Hepatocyte (in vitro differentiated cells): ENCODE measurements around the gene JAKMIP3. TPM values are rescaled to one million over a fixed set of nuclear protein-coding genes. Genes with fewer than 3 reads are reported as not detected.

Source experiments
- DNase-seq: peaks from one replicate; pipeline ENCODE4 v3.0.0-alpha.2; 2016; ENCODE audit warnings: low spot score
- H2AFZ ChIP-seq: fragments of 200-600 bp; sonication (generic); 2 replicates; pipeline ENCODE4 v1.6.0; 2016; ENCODE audit warnings: antibody characterized with exemption, mild to moderate bottlenecking
- H3K27ac ChIP-seq: fragments of 200-600 bp; sonication (generic); 2 replicates; pipeline ENCODE4 v1.5.1; 2016; ENCODE audit warnings: mild to moderate bottlenecking
- H3K27me3 ChIP-seq: fragments of 200-600 bp; sonication (generic); 2 replicates; pipeline ENCODE4 v1.6.1; 2016
- H3K36me3 ChIP-seq: fragments of 200-600 bp; sonication (generic); replicated peaks from 2 replicates; pipeline ENCODE4 v1.5.1; 2016; ENCODE audit warnings: low read depth; ENCODE audit not compliant: insufficient read depth
- H3K4me1 ChIP-seq: fragments of 200-600 bp; sonication (generic); 2 replicates; pipeline ENCODE4 v1.5.1; 2016; ENCODE audit warnings: mild to moderate bottlenecking, moderate library complexity; ENCODE audit not compliant: insufficient read depth
- H3K4me2 ChIP-seq: fragments of 200-600 bp; sonication (generic); 2 replicates; pipeline ENCODE4 v1.6.0; 2016
- H3K4me3 ChIP-seq: fragments of 200-600 bp; sonication (generic); 2 replicates; pipeline ENCODE4 v1.5.1; 2016; ENCODE audit warnings: mild to moderate bottlenecking
- H3K79me2 ChIP-seq: fragments of 200-600 bp; sonication (generic); 2 replicates; pipeline ENCODE4 v1.6.0; 2017; ENCODE audit warnings: mild to moderate bottlenecking
- H3K9me2 ChIP-seq: fragments of 200-600 bp; sonication (generic); replicated peaks from 2 replicates; pipeline ENCODE4 v1.6.0; 2017; ENCODE audit warnings: mild to moderate bottlenecking; ENCODE audit not compliant: insufficient read depth
- H3K9me3 ChIP-seq: fragments of 200-600 bp; sonication (generic); 2 replicates; pipeline ENCODE4 v1.5.1; 2016; ENCODE audit warnings: low read depth, mild to moderate bottlenecking
- H4K20me1 ChIP-seq: fragments of 200-600 bp; sonication (generic); 2 replicates; pipeline ENCODE4 v1.6.0; 2016; ENCODE audit warnings: mild to moderate bottlenecking; ENCODE audit not compliant: insufficient read depth, poor library complexity, severe bottlenecking
- EZH2 ChIP-seq: fragments of 200-600 bp; sonication (generic); IDR thresholded peaks from 2 replicates; pipeline ENCODE4 v1.6.1; 2016; ENCODE audit warnings: antibody characterized with exemption, mild to moderate bottlenecking, borderline replicate concordance
- EZH2phosphoT487 ChIP-seq: fragments of 200-600 bp; sonication (generic); IDR thresholded peaks from one replicate; pipeline ENCODE4 v1.6.1; 2018; ENCODE audit warnings: antibody characterized with exemption, mild to moderate bottlenecking, low read depth, moderate library complexity; ENCODE audit not compliant: unreplicated experiment, severe bottlenecking
- WGBS: methylation state at CpG from one replicate; pipeline ENCODE4 v1.1.6; 2016; ENCODE audit warnings: low lambda C conversion rate; ENCODE audit errors: missing lambda C conversion rate; 5-methylcytosine and 5-hydroxymethylcytosine counted together
- polyA plus RNA-seq: library from polyadenylated mRNA; unstranded; fragments of >200 nt; fragmentation: Nextera tagmentation; extraction: Ambion mirVana; gene quantifications from 2 replicates; pipeline ENCODE4 v1.2.1, GENCODE V29; 2016
- total RNA-seq: library from RNA; depleted of rRNA; stranded (reverse); fragments of >200 nt; gene quantifications from 2 replicates; pipeline ENCODE4 v1.2.3, GENCODE V29; 2014
- TF ChIP-seq, protein P1 (sequence below): fragments of 200-600 bp; sonication (generic); IDR thresholded peaks from 2 replicates; pipeline ENCODE4 v1.5.1; 2016; ENCODE audit warnings: antibody characterized with exemption, mild to moderate bottlenecking; ENCODE audit not compliant: poor library complexity

Gene JAKMIP3
- total and polyA plus RNA-seq, 2 experiments from 2014 or later: 0.02 to 0.10 TPM

GRCh38 chr10:132041340-132041739, 24.4 kb upstream of the JAKMIP3 start:
- 92% methylated on average over 13 of the region's 15 CpGs for WGBS
- Histone ChIP-seq H3K4me3 (no peak overlapping the region), H3K9me3 (no peaks in the 10 kb centered on the region), H3K36me3 (no peaks in the 10 kb centered on the region), H3K4me2 (no peak overlapping the region), H2AFZ (no peak overlapping the region), H3K27ac (no peak overlapping the region), H3K4me1 (peaks cover 2% of the 10 kb centered on the region), H3K9me2 (no peaks in the 10 kb centered on the region), H3K27me3 (peaks cover 56% of the 10 kb centered on the region), H4K20me1 (no peaks in the 10 kb centered on the region), H3K79me2 (no peaks in the 10 kb centered on the region)
- TF ChIP-seq, protein P1, sequence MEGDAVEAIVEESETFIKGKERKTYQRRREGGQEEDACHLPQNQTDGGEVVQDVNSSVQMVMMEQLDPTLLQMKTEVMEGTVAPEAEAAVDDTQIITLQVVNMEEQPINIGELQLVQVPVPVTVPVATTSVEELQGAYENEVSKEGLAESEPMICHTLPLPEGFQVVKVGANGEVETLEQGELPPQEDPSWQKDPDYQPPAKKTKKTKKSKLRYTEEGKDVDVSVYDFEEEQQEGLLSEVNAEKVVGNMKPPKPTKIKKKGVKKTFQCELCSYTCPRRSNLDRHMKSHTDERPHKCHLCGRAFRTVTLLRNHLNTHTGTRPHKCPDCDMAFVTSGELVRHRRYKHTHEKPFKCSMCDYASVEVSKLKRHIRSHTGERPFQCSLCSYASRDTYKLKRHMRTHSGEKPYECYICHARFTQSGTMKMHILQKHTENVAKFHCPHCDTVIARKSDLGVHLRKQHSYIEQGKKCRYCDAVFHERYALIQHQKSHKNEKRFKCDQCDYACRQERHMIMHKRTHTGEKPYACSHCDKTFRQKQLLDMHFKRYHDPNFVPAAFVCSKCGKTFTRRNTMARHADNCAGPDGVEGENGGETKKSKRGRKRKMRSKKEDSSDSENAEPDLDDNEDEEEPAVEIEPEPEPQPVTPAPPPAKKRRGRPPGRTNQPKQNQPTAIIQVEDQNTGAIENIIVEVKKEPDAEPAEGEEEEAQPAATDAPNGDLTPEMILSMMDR: no peak
- no peak for TF ChIP-seq EZH2
- TF ChIP-seq EZH2phosphoT487: no peak
- DNase-seq: no peak

DNA sequence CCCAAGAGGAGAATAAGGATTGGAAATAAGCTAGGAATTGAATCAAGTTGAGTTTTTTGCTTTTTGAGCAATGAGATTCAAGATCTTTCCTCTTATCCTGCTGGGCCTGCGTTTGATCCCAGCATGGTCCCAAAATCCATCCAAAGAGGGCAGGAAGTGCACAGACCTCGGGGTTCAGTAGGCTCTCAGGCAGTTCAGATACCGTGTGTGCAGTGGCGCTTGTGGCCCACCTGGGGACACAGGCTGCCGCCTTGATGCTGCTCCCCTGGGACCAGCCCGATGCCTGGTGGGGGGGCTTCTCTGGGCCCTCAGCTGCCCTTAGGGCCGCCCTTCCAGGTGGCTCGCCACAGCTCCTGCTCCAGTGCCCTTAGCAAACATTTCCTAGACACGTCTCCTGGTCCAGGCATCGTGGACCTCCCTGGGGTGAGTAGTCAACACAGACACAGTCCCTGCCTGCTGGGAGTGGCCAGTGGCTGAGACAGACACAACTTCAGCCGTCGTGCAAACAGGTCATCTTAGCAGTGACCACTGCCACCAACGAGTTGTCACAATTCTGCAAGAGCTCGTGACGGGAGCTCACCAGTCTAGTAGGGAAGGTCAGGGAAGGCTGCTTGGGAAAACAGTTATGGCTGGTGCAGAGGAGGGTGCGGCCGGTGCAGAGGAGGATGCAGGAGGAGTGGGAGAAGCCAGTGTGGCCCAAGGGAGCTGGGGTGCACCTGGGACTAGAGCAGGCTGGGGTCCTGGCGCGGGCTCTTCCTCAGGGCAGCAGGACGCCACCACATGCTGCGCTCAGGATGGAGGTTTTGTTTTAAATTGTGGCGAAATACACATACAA, 21.7 kb upstream of the JAKMIP3 start:
- Histone ChIP-seq H3K36me3 (no peaks in the 10 kb centered on the region), H3K27ac (no peak overlapping the region), H3K9me2 (no peaks in the 10 kb centered on the region), H4K20me1 (no peaks in the 10 kb centered on the region), H3K27me3 (peaks cover 38% of the 10 kb centered on the region), H2AFZ (no peak overlapping the region), H3K79me2 (no peaks in the 10 kb centered on the region), H3K4me2 (no peak overlapping the region), H3K4me1 (no peaks in the 10 kb centered on the region), H3K9me3 (no peaks in the 10 kb centered on the region), H3K4me3 (no peak overlapping the region)
- no peak for TF ChIP-seq EZH2phosphoT487
- no peak for TF ChIP-seq EZH2
- WGBS: 65% methylated on average over 22 of the region's 22 CpGs
- DNase-seq: no peak

DNA sequence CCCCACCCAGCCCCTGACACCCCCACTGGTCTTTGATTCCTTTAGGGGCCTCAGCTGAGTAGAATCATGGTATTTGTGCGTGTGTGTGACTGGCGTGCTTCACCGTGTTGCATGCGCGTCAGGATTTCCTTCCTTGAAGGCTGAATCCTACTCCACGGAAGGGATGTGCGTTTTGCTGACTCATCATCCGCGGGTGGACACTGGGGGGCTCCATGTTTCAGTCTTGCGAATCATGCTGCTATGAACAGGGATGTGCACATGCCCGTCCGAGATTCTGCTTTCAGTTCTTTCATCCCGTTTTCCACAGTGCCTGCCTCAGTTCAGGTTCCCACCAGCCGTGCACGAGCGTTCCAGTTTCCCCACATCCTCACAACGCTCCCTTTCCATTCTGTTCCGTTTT, 20.9 kb upstream of the JAKMIP3 start:
- Histone ChIP-seq H3K4me3 (no peak overlapping the region), H3K4me1 (no peaks in the 10 kb centered on the region), H3K36me3 (no peaks in the 10 kb centered on the region), H3K4me2 (no peak overlapping the region), H3K79me2 (no peaks in the 10 kb centered on the region), H2AFZ (no peak overlapping the region), H3K9me3 (no peaks in the 10 kb centered on the region), H3K9me2 (no peaks in the 10 kb centered on the region), H3K27me3 (peaks cover 34% of the 10 kb centered on the region), H3K27ac (no peak overlapping the region), H4K20me1 (no peaks in the 10 kb centered on the region)
- 90% methylated on average over 18 of the region's 18 CpGs for WGBS
- DNase-seq: no peak
- TF ChIP-seq, protein P1: no peak
- TF ChIP-seq EZH2phosphoT487 (no peak), EZH2 (no peak)

GRCh38 chr10:132045324-132045723, 20.4 kb upstream of the JAKMIP3 start:
- Histone ChIP-seq H3K79me2 (no peaks in the 10 kb centered on the region), H3K27ac (no peak overlapping the region), H3K9me2 (no peaks in the 10 kb centered on the region), H3K27me3 (peaks cover 32% of the 10 kb centered on the region), H3K36me3 (no peaks in the 10 kb centered on the region), H3K9me3 (no peaks in the 10 kb centered on the region), H3K4me2 (no peak overlapping the region), H4K20me1 (no peaks in the 10 kb centered on the region), H2AFZ (no peak overlapping the region), H3K4me3 (no peak overlapping the region), H3K4me1 (no peaks in the 10 kb centered on the region)
- DNase-seq: no peak
- 94% methylated on average over 9 of the region's 9 CpGs for WGBS
- TF ChIP-seq, protein P1: no peak
- TF ChIP-seq EZH2phosphoT487: no peak
- TF ChIP-seq EZH2: no peak
